GM18507 (cell line): ENCODE results near the gene CNPY3.
"Not testable (repeated sequence)": the region's sequence is repeated elsewhere in the genome, so short reads cannot be mapped to it uniquely, and the experiment has no call there.

Experiments used
- DNase-seq: peaks from one replicate; pipeline ENCODE4 v3.0.0; 2011; ENCODE audit warnings: low read depth; ENCODE audit not compliant: insufficient read length; ENCODE audit errors: extremely low spot score
- FAIRE-seq: peaks from 2 replicates; lab custom pipeline; 2011; peaks lifted over from hg19 to GRCh38; lab: Jason Lieb, UNC

CNPY3 gene

DNA sequence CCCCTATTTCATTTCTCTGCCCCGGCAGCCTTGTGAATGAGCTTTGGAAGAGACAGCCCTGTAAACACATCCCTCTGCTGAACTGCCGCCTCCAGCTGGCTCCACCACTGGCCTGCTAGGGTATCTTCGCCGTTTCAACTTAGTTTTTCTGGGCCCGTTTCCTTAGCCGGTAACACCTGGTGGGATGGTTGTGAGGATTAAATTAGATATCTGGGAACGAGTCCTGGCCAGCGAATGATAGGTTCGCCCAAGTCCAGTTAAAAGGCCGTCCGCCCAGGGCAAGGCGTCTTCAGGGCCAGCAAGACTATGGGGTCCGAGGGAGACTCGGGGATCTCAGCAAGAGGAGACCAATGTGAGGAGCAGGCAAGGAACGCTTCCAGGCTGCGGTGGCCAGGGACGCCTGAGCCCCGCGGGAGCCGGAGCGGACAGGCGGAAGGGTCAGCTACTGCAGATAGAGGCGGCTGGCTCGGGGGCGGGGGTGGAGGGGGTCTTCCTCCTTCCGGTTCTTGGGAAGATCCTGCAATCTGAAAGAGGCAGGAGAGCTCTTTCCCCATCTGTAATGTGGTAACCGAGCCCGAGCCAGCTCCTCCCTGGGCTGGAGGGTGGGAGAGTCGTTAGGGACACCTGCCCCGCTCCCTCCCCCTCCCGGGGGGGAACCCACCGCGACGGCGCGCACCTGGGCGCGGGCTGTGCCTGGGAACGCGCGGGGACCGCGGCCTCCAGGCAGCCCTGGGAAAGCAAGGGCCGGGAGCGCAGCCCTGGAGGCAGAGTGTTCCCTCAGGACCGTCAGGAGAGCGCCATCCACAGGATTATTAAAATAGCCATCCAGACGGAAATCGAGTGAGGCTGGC lies 17.9 kb upstream of the CNPY3 start:
- FAIRE-seq (no peak), DNase-seq (no peak)

DNA sequence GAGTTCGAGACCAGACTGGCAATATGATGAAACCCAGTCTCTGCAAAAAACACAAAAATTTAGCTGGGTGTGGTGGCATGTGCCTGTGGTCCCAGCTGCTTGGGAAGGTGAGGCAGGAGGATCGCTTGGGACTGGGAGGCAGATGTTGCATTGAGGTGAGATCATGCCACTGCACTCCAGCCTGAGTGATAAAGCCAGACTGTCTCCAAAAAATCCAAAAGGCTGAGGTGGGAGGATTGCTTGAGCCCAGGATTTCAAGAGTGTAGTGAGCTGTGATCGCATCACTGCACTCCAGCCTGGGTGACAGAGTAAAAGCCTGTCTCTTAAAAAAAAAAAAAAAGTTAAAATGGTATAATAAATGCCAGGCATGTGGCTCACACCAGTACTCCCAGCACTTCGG lies 14.7 kb upstream of the CNPY3 start:
- no peak for FAIRE-seq
- DNase-seq: no peak

DNA sequence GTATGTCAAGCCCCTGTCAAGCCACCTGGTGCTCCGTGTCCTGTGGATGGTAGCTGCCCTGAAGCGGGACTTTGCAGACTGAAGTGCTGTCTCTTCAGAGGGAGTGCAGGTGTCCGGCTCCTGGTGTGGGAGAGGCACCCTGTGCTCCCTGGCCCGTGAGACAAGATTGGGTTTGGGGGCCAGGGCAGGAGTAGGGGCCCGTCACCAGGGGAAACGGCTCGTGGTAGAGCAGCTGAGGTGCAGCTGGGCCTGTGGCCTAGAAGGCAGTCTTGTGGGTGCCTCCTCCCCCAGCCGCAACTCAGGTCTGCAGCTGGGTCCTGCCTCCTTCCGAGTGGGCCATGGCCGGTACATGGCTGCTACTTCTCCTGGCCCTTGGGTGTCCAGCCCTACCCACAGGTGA lies 13.5 kb upstream of the CNPY3 start, which contains the start of gene PTCRA:
PTCRA (plus strand) TSS at position 322 of the 400 bp plus-strand sequence; CDS start at position 339, 17 bp downstream.
- no peak for FAIRE-seq
- no peak for DNase-seq

DNA sequence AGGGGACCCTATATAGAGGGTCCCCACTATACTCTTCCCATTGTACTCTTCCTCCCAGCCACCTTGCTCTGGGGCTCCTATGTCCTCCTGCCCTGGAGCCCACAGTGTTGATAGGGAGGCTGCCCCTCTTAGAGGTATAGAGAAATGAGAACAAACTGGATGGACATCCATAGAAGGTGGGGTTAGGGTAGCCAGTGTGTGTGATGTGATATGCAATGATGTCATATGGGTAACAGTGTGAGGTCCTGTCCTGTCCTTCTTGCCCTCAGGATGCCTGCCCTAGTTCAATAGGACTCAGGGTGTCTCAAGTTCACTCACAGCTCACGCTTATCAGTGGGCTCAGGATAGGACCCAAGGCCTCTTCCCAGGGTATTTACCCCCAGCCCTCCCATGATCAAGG lies 13.0 kb upstream of the CNPY3 start:
- FAIRE-seq: no peak
- no peak for DNase-seq

DNA sequence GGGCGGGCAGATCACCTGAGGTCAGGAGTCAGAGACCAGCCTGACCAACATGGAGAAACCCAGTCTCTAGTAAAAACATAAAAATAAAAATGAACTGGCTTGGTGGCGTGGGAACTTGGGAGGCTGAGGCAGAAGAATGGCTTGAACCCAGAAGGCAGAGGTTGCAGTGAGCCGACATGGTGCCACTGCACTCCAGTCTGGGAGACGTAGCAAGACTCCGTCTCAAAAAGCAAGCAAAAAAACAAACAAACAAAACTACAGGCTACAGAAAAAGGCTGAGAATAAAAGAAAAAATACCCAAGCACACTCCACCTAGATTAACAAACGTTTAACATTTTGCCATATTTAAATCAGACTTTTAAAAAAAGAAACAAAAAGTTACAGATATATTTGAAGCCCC lies 7.5 kb upstream of the CNPY3 start:
- FAIRE-seq (no peak), DNase-seq (no peak)

DNA sequence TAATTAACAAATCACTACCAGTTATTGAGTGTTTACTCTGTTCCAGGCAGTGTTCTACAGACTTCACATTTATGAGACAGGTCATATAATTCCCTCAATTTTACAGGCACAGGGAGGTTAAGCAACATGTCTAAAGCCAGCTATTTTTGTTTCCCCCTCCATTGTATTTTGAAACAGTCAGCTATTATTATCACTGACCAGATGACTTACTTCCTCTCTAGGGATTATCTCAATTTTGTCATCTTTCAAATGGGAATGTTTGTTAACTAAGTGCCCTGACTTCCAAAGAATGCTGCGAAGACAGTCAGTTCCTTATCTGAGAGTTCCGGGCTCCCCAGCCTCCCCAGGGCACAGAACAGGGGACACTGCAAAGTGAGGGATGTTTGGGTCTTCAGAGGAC lies 5.6 kb upstream of the CNPY3 start:
- DNase-seq: no peak
- FAIRE-seq: no peak

DNA sequence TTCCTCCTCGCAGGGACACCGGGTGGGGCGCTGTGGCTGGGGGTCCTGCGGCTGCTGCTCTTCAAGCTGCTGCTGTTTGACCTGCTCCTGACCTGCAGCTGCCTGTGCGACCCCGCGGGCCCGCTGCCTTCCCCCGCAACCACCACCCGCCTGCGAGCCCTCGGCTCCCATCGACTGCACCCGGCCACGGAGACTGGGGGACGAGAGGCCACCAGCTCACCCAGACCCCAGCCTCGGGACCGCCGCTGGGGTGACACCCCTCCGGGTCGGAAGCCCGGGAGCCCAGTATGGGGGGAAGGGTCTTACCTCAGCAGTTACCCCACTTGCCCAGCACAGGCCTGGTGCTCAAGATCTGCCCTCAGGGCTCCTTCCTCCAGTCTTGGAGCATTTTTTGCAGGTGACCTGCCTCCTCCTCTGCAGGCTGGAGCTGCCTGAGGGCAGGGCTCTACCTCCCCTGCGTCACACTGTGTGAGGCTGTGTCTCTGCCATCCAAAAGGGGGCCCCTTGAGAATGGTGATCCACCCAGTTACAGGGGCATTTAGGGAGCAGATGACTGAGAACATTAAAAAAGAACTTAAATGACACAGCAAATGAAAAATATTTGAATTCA lies 3.9 kb upstream of the CNPY3 start:
- DNase-seq (no peak), FAIRE-seq (no peak)

DNA sequence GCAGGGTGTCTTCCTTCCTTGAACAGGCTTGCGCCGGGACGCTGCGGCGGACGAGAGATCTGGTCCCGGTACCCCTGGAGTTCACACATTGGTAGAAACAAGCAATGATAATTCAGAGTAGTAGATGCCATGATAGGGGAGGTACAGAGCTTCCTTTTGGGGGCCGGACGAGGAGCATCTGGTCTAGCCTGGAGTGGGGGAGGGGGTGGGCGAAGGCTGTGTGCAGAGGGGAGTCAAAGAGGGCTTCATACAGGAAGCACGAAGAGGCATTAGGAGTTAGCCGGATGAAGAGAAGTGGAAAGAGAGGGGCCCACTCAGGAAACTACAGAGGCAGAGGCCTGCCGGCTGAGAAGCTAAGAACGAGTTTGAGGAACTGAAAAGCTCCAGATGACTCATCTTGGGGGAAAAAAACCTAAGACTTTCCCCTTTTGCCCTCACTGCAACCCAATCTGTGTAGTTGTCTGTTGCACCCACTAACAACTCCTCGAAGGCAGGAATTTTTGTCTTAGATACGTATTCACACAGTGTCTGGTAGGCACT lies 611 bp downstream of the CNPY3 start:
- FAIRE-seq (no peak), DNase-seq (peak; percentile 66)

DNA sequence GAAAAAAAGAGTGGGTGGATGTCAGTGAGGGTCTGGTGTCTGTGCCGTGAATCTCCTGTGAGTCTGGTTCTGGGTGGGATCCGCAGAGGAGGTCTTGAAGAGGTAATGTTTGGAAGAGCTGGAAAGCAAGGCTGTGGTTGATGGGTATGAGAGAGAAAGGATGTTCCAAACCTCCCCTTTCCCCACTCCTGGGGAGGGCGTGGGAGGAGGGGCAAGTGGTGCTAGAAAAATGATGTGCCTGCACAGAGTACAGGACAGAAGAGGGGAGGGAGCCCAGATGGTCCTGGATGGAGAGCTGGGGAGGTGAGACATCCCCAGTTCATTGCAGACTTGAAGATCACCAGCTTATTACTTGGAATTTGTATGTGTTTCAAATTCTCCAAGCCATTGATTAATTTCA lies 3.1 kb downstream of the CNPY3 start:
- DNase-seq (no peak), FAIRE-seq (no peak)

DNA sequence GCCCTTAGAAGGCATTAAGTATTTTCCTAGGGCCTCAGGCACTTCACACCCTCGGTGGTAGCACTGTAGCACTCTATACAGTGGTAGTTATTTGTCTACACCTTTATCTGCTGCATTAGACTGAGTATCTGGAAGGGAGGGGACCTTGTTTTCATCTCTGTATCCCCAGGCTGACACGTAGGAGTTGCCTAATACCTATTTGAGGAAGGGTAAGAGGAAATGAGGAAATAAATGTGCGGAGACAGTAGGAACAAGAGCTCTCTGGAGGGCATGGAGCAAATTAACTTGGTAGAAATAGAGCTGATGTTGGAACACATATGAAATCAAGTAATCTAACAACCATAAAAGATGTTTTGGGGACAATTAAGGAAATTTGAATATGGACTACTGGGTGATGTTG lies 3.9 kb downstream of the CNPY3 start:
- FAIRE-seq: no peak
- DNase-seq: no peak

DNA sequence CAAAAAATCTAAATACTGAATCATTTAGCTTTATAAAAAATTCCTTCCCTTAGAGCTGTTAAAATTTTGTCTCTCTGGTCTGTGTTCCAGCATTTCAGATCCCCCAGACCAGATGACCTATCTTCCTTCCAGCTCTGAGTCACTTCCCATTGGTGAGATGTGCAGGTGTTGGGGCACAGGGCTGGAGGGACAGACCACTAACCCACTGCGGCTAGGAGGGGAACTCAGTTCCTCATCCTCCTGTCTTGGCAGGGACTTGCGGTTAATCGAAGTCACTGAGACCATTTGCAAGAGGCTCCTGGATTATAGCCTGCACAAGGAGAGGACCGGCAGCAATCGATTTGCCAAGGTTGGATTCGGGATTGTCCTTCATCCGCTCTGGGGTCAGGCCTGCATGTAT lies 6.0 kb downstream of the CNPY3 start:
- FAIRE-seq (no peak), DNase-seq (no peak)

DNA sequence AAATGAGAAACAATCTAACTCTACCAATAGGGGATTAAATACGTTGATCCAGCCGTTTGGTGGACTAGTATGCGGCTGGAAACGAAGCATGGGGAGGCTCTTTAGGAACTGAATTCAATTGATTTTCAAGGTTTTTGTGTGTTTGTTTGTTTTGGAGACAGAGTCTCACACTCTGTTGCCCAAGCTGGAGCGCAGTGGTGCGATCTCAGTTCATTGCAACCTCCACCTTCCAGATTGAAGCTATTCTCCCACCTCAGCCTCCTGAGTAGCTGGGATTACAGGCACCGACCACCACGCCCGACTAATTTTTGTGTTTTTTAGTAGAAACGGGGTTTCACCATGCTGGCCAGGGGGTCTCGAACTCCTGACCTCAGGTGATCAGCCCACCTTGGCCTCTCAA lies 7.1 kb downstream of the CNPY3 start:
- DNase-seq (no peak), FAIRE-seq (no peak)

DNA sequence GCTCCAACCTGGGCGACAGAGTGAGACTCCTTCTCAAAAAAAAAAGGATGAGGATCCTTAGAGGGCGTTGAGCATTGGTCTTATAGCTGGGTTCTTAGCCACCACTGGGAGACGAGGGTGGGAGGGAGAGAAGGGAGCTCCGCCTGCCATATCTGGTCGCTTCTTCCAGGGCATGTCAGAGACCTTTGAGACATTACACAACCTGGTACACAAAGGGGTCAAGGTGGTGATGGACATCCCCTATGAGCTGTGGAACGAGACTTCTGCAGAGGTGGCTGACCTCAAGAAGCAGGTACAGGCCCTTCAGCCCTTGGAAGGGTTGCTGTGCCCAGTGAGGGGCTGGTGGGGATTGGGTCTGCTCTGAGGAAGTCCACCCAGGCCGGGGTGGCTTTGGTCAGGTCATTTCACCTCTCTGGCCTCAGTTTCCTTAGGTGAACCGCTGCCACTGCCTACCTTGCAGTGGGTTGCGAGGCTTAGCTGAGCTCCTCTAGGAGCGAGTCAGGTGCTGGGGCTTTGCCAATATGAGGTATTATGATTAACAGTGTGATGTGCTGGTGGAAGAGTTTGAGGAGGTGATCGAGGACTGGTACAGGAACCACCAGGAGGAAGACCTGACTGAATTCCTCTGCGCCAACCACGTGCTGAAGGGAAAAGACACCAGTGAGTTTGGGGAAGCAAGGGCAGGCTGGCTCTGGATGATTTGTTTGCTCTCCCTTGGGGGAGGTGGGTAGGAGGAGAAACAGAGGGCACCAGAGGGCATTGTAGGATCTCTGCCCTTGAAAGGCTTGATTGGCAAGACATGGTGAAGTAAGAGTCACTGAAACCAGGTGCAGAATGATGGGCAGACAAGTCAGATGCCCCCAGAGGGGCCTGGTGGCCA lies 8.5 kb downstream of the CNPY3 start:
- FAIRE-seq: no peak

DNA sequence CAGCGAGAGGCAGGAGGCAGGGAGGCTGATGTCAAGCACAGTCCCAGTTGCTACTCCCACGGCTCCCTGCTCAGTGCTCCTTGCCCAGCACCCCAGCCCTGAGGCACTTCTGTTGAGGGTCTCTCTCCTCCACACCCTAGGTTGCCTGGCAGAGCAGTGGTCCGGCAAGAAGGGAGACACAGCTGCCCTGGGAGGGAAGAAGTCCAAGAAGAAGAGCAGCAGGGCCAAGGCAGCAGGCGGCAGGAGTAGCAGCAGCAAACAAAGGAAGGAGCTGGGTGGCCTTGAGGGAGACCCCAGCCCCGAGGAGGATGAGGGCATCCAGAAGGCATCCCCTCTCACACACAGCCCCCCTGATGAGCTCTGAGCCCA lies 9.1 kb downstream of the CNPY3 start:
- DNase-seq: no peak
- FAIRE-seq: no peak

More for the DNA sequence above, 8.5 kb downstream of the CNPY3 start:
- no peak for DNase-seq

DNA sequence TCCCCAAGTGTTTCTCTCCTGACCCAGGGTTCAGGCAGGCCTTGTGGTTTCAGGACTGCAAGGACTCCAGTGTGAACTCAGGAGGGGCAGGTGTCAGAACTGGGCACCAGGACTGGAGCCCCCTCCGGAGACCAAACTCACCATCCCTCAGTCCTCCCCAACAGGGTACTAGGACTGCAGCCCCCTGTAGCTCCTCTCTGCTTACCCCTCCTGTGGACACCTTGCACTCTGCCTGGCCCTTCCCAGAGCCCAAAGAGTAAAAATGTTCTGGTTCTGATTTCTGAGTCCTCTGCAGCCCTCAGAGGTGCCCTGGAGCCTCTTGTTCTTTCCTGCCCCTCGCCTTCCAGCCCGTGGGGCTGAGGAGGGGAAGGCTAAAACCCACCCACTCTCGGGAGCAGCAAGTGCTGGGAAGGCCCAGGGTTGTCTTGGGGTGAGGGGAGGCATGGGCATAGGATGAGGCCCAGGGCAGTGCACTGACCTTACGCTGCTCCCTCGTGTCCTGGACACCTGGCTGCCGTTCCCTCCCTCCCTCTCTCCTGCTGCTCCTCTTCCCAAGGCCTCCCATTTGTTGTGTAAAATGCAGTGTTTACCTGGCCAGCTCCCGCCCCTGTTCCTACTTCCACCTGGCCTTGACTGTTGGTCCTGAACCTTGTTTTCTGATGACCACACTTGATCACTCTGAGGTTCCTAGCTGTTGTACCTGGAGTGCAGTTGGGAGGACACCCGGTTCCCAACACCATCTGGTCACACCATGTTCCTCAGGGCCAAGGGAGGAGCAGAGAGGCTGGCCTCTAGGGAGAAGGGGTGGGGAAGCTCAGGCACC lies 9.9 kb downstream of the CNPY3 start:
- no peak for DNase-seq
- no peak for FAIRE-seq

DNA sequence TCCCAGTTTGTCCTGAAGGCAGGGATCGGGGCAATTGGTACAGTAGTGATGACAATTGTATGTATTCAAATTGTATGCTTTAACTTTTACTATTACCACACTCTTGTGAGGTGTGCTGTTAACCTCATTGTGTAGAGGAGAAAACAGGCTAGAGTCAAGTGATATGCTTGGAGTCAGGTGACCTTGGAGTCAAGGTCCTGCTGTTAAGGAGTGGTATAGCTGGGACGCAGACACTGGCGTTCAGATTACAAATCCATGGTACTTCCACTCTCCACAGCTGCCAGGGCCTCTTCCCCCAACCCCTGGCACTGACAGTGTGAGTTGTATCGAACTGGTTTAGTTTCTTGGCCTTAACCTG lies 10.5 kb downstream of the CNPY3 start:
- FAIRE-seq (no peak), DNase-seq (no peak)

DNA sequence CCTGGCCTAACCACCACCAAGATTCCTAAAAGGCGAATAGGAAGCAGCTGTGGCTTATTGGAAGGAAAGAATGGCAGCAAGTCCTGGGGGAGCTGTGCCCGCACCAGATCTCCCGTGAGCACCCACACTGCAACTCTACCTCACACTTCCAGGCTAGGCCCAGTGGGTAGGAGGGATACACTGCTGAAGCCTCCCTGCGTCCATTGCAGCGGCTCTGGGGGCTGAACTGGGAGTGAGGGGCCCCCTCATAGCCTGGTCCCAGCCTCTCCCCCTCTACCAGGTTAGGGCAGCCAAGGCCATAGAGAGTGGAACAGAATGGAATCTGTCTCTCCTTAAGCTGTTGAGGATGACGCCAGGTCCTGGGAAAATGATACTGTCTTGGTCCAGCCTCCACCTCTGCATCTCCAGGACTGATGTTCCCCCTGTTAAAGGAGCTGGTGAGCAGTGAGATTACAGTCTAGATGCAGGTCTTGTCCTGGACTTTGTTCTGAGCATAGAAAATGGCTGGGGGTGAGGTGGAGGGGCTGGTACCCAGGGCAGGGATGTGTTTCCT lies 11.3 kb downstream of the CNPY3 start:
- FAIRE-seq: no peak
- no peak for DNase-seq

DNA sequence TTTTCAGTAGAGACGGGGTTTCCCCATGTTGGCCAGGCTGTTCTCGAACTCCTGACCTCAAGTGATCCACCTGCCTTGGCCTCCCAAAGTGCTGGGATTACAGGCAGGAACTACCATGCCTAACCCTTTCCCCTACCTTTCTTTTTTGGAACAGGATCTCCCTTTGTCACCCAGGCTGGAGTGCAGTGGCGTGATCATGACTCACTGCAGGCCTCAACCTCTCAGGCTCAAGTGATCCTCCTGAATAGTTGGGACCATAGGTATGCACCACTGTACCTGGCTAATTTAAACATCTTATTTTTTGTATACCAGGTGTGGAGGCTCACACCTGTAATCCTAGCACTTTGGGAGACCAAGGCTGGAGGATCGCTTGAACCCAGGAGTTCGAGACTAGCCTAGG lies 12.1 kb downstream of the CNPY3 start:
- not testable (repeated sequence) for FAIRE-seq, DNase-seq

DNA sequence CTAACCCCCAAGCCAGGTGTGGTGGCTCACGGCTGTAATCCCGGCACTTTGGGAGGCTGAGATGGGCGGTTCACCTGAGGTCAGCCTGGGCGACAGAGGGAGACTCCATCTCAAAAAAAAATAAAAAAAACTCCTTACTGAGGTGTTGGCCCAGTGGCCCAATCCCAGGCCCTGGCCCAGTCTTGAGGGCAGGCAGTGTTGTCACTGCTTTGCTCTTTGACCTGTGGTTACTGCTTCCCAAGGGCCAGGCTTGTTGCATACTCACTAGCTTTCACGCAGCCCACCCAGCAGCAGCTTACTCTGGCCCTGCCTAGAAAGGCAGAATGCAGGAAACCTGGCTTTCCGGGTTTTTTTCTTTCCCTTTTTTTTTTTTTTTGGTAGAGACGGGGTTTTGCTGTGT lies 13.2 kb downstream of the CNPY3 start:
- DNase-seq (no peak), FAIRE-seq (no peak)
